ENCODE measurements around the gene GPR68. TPM values are rescaled to one million over a fixed set of nuclear protein-coding genes. Genes with fewer than 3 reads are reported as not detected.

Gene GPR68
- total RNA-seq, 1 experiment from 2014 or later, result 0.28 TPM

GRCh38 chr14:91229743-91230200 lies 14.7 kb downstream of the GPR68 start:
- CTCF ChIA-PET, result no interaction called here
- Histone ChIP-seq H3K4me3 (ENCODE audit: low read depth in 2 of 2, low read length in 2 of 2) (no peak overlapping the region), H3K36me3 (ENCODE audit: control insufficient read depth, insufficient read depth, low read length) (no peaks in the 10 kb centered on the region), H3K4me1 (ENCODE audit: control insufficient read depth, insufficient read depth, low read length) (no peaks in the 10 kb centered on the region), H3K27ac (ENCODE audit: low read length) (no peak overlapping the region), H3K9me3 (ENCODE audit: control insufficient read depth, insufficient read depth, low read depth, low read length) (no peaks in the 10 kb centered on the region), H3K27me3 (ENCODE audit: control insufficient read depth, insufficient read depth, low read length) (no peaks in the 10 kb centered on the region)
- POLR2A ChIA-PET, result no interaction called here
- in situ Hi-C loops (cut with HindIII; ENCODE audit: low pct_unique_long_range_greater_than_20kb, low sequenced_read_pairs) (no loop called here), intact Hi-C loops (cut with micrococcal nuclease; ENCODE audit: unreplicated experiment) (no loop called here)
- BruUV-seq (replicated peaks), result no TSS peak
- TF ChIP-seq, protein P1, sequence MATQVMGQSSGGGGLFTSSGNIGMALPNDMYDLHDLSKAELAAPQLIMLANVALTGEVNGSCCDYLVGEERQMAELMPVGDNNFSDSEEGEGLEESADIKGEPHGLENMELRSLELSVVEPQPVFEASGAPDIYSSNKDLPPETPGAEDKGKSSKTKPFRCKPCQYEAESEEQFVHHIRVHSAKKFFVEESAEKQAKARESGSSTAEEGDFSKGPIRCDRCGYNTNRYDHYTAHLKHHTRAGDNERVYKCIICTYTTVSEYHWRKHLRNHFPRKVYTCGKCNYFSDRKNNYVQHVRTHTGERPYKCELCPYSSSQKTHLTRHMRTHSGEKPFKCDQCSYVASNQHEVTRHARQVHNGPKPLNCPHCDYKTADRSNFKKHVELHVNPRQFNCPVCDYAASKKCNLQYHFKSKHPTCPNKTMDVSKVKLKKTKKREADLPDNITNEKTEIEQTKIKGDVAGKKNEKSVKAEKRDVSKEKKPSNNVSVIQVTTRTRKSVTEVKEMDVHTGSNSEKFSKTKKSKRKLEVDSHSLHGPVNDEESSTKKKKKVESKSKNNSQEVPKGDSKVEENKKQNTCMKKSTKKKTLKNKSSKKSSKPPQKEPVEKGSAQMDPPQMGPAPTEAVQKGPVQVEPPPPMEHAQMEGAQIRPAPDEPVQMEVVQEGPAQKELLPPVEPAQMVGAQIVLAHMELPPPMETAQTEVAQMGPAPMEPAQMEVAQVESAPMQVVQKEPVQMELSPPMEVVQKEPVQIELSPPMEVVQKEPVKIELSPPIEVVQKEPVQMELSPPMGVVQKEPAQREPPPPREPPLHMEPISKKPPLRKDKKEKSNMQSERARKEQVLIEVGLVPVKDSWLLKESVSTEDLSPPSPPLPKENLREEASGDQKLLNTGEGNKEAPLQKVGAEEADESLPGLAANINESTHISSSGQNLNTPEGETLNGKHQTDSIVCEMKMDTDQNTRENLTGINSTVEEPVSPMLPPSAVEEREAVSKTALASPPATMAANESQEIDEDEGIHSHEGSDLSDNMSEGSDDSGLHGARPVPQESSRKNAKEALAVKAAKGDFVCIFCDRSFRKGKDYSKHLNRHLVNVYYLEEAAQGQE (IDR thresholded peaks at IDR 0.05; ENCODE audit: insufficient read depth in 1 of 2, low read depth in 2 of 2, low read length in 1 of 2), result no peak
- no peak for TF ChIP-seq TCF7L2 (IDR thresholded peaks at IDR 0.05; ENCODE audit: low read depth, low read length)
- no peak for TF ChIP-seq SIN3A (IDR thresholded peaks at IDR 0.05; ENCODE audit: borderline replicate concordance, insufficient read depth, low read depth, low read length)
- TF ChIP-seq POLR2AphosphoS5 (IDR thresholded peaks at IDR 0.05; ENCODE audit: low read depth, low read length), result no peak
- TF ChIP-seq, protein P2, sequence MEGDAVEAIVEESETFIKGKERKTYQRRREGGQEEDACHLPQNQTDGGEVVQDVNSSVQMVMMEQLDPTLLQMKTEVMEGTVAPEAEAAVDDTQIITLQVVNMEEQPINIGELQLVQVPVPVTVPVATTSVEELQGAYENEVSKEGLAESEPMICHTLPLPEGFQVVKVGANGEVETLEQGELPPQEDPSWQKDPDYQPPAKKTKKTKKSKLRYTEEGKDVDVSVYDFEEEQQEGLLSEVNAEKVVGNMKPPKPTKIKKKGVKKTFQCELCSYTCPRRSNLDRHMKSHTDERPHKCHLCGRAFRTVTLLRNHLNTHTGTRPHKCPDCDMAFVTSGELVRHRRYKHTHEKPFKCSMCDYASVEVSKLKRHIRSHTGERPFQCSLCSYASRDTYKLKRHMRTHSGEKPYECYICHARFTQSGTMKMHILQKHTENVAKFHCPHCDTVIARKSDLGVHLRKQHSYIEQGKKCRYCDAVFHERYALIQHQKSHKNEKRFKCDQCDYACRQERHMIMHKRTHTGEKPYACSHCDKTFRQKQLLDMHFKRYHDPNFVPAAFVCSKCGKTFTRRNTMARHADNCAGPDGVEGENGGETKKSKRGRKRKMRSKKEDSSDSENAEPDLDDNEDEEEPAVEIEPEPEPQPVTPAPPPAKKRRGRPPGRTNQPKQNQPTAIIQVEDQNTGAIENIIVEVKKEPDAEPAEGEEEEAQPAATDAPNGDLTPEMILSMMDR (IDR thresholded peaks at IDR 0.05), result no peak
- DNase-seq (ENCODE audit: low read depth, low spot score) (no peak), ATAC-seq (no peak)

DNA sequence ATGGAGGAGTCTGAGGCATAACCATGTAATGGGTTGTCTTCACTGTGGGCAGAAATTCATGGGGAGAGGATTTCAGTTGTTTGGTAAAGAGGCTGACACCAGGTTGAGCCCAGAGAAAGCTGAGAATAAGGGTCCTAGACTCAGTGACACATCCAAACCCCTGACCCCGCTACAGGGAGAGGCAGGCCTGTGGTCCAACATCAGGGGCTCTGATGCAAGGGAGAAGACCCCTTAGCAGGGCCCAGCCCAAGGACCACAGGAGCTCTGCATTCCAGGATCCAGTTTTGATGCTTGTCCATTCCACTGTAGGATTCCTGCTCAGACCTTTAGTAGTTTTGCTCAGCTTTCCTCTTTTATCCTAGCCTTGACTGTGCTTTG lies 15.5 kb downstream of the GPR68 start:
- Histone ChIP-seq H3K27me3 (ENCODE audit: control insufficient read depth, insufficient read depth, low read length) (no peaks in the 10 kb centered on the region), H3K9me3 (ENCODE audit: control insufficient read depth, insufficient read depth, low read depth, low read length) (no peaks in the 10 kb centered on the region), H3K36me3 (ENCODE audit: control insufficient read depth, insufficient read depth, low read length) (no peaks in the 10 kb centered on the region), H3K4me3 (ENCODE audit: low read depth in 2 of 2, low read length in 2 of 2) (no peak overlapping the region), H3K27ac (ENCODE audit: low read length) (no peak overlapping the region), H3K4me1 (ENCODE audit: control insufficient read depth, insufficient read depth, low read length) (no peaks in the 10 kb centered on the region)
- no TSS peak for BruUV-seq (replicated peaks)
- no peak for ATAC-seq
- no peak for DNase-seq (ENCODE audit: low read depth, low spot score)
- intact Hi-C loops (cut with micrococcal nuclease; ENCODE audit: unreplicated experiment) (no loop called here), in situ Hi-C loops (cut with HindIII; ENCODE audit: low pct_unique_long_range_greater_than_20kb, low sequenced_read_pairs) (no loop called here)
- TF ChIP-seq POLR2AphosphoS5 (IDR thresholded peaks at IDR 0.05; ENCODE audit: low read depth, low read length) (no peak), SIN3A (IDR thresholded peaks at IDR 0.05; ENCODE audit: borderline replicate concordance, insufficient read depth, low read depth, low read length) (no peak), TCF7L2 (IDR thresholded peaks at IDR 0.05; ENCODE audit: low read depth, low read length) (no peak)
- TF ChIP-seq, protein P2 (IDR thresholded peaks at IDR 0.05), result no peak
- TF ChIP-seq, protein P1 (IDR thresholded peaks at IDR 0.05; ENCODE audit: insufficient read depth in 1 of 2, low read depth in 2 of 2, low read length in 1 of 2), result no peak
- ChIA-PET POLR2A (no interaction called here), CTCF (no interaction called here)

Data from Panc1 (cell line).